OCI-LY1 (cell line): ENCODE data around the gene SOX2.

Experiments
- CTCF ChIP-seq: fragments of 200-600 bp; sonication (generic), shearing (Covaris generic); IDR thresholded peaks from 2 replicates; pipeline ENCODE4 v1.5.1; 2017; ENCODE audit warnings: mild to moderate bottlenecking, antibody characterized with exemption, low read length, moderate library complexity, mixed read lengths
- EZH2 ChIP-seq: fragments of 200-600 bp; sonication (generic), shearing (Covaris generic); IDR thresholded peaks from 2 replicates; pipeline ENCODE4 v1.8.0; 2017; ENCODE audit warnings: borderline replicate concordance, mixed run types, mild to moderate bottlenecking, antibody characterized with exemption, low read length, moderate library complexity, mixed read lengths

GRCh38 chr3:181719991-181720680 lies 8.4 kb downstream of the SOX2 start:
- TF ChIP-seq EZH2 (no peak), CTCF (no peak)
